Coronary artery (tissue), 2 donors: ENCODE results near the gene MARK1.

Source experiments
- DNase-seq: peaks from one replicate; pipeline ENCODE4 v3.0.0-alpha.2; 2017; ENCODE audit warnings: low spot score
- H3K27ac ChIP-seq, 2 donors: fragments of 200-600 bp; sonication (generic); one replicate each; pipeline ENCODE4 v1.5.1; 2016 to 2019
- H3K4me3 ChIP-seq: fragments of 200-600 bp; sonication (generic); 2 replicates; pipeline ENCODE4 v1.5.1; 2016; ENCODE audit warnings: mild to moderate bottlenecking, moderate library complexity
- TF ChIP-seq, protein P1 (sequence below): fragments of 200-600 bp; sonication (generic); IDR thresholded peaks from one replicate; pipeline ENCODE4 v1.5.1; 2019; ENCODE audit warnings: antibody characterized with exemption

Gene MARK1

GRCh38 chr1:220528679-220529501 is 954 bp downstream of the MARK1 start:
- TF ChIP-seq, protein P1, sequence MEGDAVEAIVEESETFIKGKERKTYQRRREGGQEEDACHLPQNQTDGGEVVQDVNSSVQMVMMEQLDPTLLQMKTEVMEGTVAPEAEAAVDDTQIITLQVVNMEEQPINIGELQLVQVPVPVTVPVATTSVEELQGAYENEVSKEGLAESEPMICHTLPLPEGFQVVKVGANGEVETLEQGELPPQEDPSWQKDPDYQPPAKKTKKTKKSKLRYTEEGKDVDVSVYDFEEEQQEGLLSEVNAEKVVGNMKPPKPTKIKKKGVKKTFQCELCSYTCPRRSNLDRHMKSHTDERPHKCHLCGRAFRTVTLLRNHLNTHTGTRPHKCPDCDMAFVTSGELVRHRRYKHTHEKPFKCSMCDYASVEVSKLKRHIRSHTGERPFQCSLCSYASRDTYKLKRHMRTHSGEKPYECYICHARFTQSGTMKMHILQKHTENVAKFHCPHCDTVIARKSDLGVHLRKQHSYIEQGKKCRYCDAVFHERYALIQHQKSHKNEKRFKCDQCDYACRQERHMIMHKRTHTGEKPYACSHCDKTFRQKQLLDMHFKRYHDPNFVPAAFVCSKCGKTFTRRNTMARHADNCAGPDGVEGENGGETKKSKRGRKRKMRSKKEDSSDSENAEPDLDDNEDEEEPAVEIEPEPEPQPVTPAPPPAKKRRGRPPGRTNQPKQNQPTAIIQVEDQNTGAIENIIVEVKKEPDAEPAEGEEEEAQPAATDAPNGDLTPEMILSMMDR: no peak
- Histone ChIP-seq H3K27ac (peak overlapping the region; percentile 94 to 95), H3K4me3 (peak overlapping the region; percentile 90)
- DNase-seq: peak; percentile 73

GRCh38 chr1:220529521-220530020 is 1.6 kb downstream of the MARK1 start:
- no peak for DNase-seq

DNA sequence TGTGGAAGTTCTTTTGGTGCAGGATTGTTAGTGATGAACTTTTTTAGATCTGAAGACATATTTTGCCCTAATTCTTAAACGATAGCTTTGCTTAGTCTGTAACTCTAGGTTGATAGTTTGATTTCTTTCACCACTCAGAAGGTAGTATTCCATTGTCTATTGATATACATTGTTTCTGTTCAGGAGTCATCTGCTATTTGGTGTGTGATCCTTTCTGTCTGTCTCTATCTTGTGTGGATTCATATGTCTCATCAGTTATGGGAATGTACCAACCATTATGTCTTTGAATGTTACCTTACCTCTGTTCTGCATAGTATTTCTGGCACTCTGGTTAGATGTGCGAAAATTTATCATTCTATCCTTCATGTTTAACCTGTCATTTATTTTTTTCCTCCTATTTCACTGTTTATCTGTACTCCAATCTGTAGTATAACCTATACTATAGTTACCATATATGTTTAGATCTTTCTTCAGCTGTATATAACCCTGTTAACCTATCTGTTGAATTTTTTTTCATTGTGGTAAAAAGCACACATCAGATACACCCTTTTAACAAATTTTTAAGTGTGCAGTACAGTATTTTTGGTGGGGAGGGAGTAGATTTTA is 5.7 kb downstream of the MARK1 start:
- TF ChIP-seq, protein P1: no peak
- H3K4me3 ChIP-seq: no peak overlapping the region
- no peak for DNase-seq
- H3K27ac ChIP-seq: no peak overlapping the region

More at GRCh38 chr1:220529521-220530020, 1.6 kb downstream of the MARK1 start:
- TF ChIP-seq, protein P1: no peak
- peak overlapping the region; percentile 94 to 95 for H3K27ac ChIP-seq
- peak overlapping the region; percentile 90 for H3K4me3 ChIP-seq

DNA sequence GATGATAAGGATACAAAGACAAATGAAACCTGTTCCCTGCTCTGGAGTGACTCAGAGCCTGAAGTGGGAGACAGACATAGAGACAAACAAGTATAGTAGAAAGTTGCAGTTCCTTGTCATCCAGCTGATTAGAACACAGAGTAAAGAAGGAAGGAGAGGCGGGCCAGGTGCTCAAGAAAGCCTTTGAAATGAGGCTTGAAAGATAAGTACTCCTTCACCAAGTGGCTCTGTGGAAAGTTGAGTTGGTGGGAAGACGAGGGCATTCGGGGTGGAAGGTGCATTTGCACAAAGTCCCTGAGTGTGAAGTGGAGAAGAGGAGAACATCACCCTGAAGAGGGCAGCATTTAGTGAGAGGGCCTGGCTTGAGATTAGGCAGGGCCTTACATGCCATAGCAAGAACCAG is 17.0 kb downstream of the MARK1 start:
- H3K27ac ChIP-seq: no peak overlapping the region
- TF ChIP-seq, protein P1: no peak
- DNase-seq: no peak

GRCh38 chr1:220550811-220551399 is 23.0 kb downstream of the MARK1 start:
- TF ChIP-seq, protein P1: no peak
- DNase-seq: no peak
- Histone ChIP-seq H3K4me3 (no peak overlapping the region), H3K27ac (peak overlapping the region in 1 of 2 donors; percentile 8)

More for the DNA sequence above, 17.0 kb downstream of the MARK1 start:
- H3K4me3 ChIP-seq: no peak overlapping the region

GRCh38 chr1:220551718-220552117 is 23.8 kb downstream of the MARK1 start:
- TF ChIP-seq, protein P1: no peak
- Histone ChIP-seq H3K4me3 (no peak overlapping the region), H3K27ac (no peak overlapping the region)
- no peak for DNase-seq
